OCI-LY1 (cell line): ENCODE results near the gene GSTO1.

Source experiments
- EZH2 ChIP-seq: fragments of 200-600 bp; sonication (generic), shearing (Covaris generic); IDR thresholded peaks from 2 replicates; pipeline ENCODE4 v1.8.0; 2017; ENCODE audit warnings: borderline replicate concordance, mixed run types, mild to moderate bottlenecking, antibody characterized with exemption, low read length, moderate library complexity, mixed read lengths
- TF ChIP-seq, protein P1 (sequence below): fragments of 200-600 bp; sonication (generic), shearing (Covaris generic); IDR thresholded peaks from 2 replicates; pipeline ENCODE4 v1.5.1; 2017; ENCODE audit warnings: mild to moderate bottlenecking, antibody characterized with exemption, low read length, moderate library complexity, mixed read lengths

DNA sequence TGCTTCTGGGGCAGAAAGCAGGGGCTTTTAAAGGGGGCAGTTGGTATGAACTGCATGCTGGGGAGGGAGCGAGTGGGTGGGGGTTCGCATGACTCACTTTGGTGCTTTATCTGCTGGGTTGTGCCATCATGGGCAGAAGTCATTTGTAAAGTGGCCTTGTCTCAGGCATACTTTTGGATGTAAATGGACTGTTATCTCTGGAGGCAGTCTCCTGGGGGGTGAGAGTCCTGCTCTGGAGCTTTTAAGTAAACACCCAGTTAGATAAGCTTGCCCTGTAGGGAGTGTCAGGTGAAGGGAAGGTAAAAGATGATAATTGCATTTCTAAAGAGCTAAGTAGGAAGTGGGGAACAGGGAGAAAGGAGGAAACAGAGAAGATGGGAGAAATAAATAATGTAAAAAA, 1.6 kb upstream of the GSTO1 start:
- TF ChIP-seq, protein P1, sequence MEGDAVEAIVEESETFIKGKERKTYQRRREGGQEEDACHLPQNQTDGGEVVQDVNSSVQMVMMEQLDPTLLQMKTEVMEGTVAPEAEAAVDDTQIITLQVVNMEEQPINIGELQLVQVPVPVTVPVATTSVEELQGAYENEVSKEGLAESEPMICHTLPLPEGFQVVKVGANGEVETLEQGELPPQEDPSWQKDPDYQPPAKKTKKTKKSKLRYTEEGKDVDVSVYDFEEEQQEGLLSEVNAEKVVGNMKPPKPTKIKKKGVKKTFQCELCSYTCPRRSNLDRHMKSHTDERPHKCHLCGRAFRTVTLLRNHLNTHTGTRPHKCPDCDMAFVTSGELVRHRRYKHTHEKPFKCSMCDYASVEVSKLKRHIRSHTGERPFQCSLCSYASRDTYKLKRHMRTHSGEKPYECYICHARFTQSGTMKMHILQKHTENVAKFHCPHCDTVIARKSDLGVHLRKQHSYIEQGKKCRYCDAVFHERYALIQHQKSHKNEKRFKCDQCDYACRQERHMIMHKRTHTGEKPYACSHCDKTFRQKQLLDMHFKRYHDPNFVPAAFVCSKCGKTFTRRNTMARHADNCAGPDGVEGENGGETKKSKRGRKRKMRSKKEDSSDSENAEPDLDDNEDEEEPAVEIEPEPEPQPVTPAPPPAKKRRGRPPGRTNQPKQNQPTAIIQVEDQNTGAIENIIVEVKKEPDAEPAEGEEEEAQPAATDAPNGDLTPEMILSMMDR: no peak
- no peak for TF ChIP-seq EZH2
